Measurements from ENCODE around the gene QRSL1.

- TF ChIP-seq CTCF (conservative IDR thresholded peaks at IDR 0.05 in 1 of 2, IDR thresholded peaks at IDR 0.05 in 1 of 2; ENCODE audit: low read depth in 1 of 2, low read length in 2 of 2) = no peak
- TF ChIP-seq EZH2 (IDR thresholded peaks at IDR 0.05; ENCODE audit: low read length, missing control alignments) = no peak
Observed at GRCh38 chr6:106600329-106600728, 29.0 kb upstream of the QRSL1 start.
